GM10248 (cell line): ENCODE data around the gene RCAN2.

Experiments
- CTCF ChIA-PET: fragments of 300-600 bp; sonication (Branson Sonifier 250); formaldehyde crosslinking; extraction: SDS; loops from one replicate; lab custom pipeline; 2021; ENCODE audit warnings: antibody characterized with exemption; lab: Yijun Ruan, JAX
- POLR2A ChIA-PET: fragments of 350-650 bp; sonication (Branson Sonifier 250); formaldehyde crosslinking; extraction: SDS; loops from one replicate; lab custom pipeline; 2020; ENCODE audit warnings: antibody characterized with exemption; lab: Yijun Ruan, JAX
- DNase-seq: peaks from one replicate; pipeline ENCODE4 v3.0.0; 2012; ENCODE audit errors: extremely low spot score
- CTCF ChIP-seq: IDR thresholded peaks from 2 replicates; pipeline ENCODE4 v1.5.1; 2012; ENCODE audit warnings: mild to moderate bottlenecking, low read depth; ENCODE audit errors: extremely low read depth, missing control alignments, control extremely low read depth

RCAN2 gene

GRCh38 chr6:46271107-46271506, 220.1 kb downstream of the RCAN2 start:
- CTCF ChIA-PET = interaction anchor here (1.0 to 1.2 kb wide), 2 partner anchors 19 to 27 kb away, joined by 3 to 4 read pairs; no protein-coding TSS in a partner anchor
- POLR2A ChIA-PET = no interaction called here
- TF ChIP-seq CTCF = no peak
- DNase-seq = no peak

GRCh38 chr6:46270336-46270735, 220.9 kb downstream of the RCAN2 start:
- ChIA-PET POLR2A (no interaction called here), CTCF (interaction anchor here (1.2 to 2.0 kb wide), 4 partner anchors 18 to 50 kb away, joined by 4 to 5 read pairs (median 4); no protein-coding TSS in a partner anchor)
- no peak for DNase-seq
- TF ChIP-seq CTCF = no peak

GRCh38 chr6:46269447-46270229, 221.6 kb downstream of the RCAN2 start:
- TF ChIP-seq CTCF = no peak
- ChIA-PET CTCF (interaction anchor here (0.7 to 2.0 kb wide), 5 partner anchors 9 to 49 kb away, joined by 3 to 5 read pairs (median 4); no protein-coding TSS in a partner anchor), POLR2A (no interaction called here)
- DNase-seq = no peak

GRCh38 chr6:46267515-46267914, 223.7 kb downstream of the RCAN2 start:
- ChIA-PET CTCF (no interaction called here), POLR2A (no interaction called here)
- no peak for DNase-seq
- TF ChIP-seq CTCF = no peak

GRCh38 chr6:46265373-46265772, 225.9 kb downstream of the RCAN2 start:
- CTCF ChIA-PET = interaction anchor here (1.0 to 1.4 kb wide), 6 partner anchors 8 to 175 kb away, joined by 3 to 4 read pairs (median 3); no protein-coding TSS in a partner anchor
- POLR2A ChIA-PET = no interaction called here
- DNase-seq = no peak
- no peak for TF ChIP-seq CTCF

- no peak for TF ChIP-seq CTCF
- POLR2A ChIA-PET = no interaction called here
- CTCF ChIA-PET = interaction anchor here (1.0 kb wide), 1 partner anchor 18 kb away, joined by 4 read pairs; no protein-coding TSS in a partner anchor
- DNase-seq = no peak
Observed at GRCh38 chr6:46263707-46264086, 227.6 kb downstream of the RCAN2 start.
